Right lobe of liver (tissue), 6 donors: ENCODE measurements around the gene PGAP2. TPM values are rescaled to one million over a fixed set of nuclear protein-coding genes. Genes with fewer than 3 reads are reported as not detected.

Source experiments
- ATAC-seq, 4 donors: fragments of 200-7000 bp; cut with Tn5 transposase; one replicate each; pipeline ENCODE4 v1.9.1; 2020; ENCODE audit warnings: mild to moderate bottlenecking in 4 of 4, moderate library complexity in 4 of 4
- DNase-seq, 3 donors: peaks; one replicate each; pipeline ENCODE4 v3.0.0-alpha.2; 2020
- H3K27ac ChIP-seq, 3 donors: fragments of 200-600 bp; one replicate each; pipeline ENCODE4 v1.8.0; 2022
- H3K27me3 ChIP-seq, 2 donors: fragments of 200-600 bp; one replicate each; pipeline ENCODE4 v1.8.0; 2022
- H3K36me3 ChIP-seq, 4 donors: fragments of 200-600 bp; sonication (generic) in 1 of 4; one replicate each; pipeline versions ENCODE4 v1.5.1 to v1.8.0; 2017 to 2022; ENCODE audit warnings: control low read depth in 1 of 4
- H3K4me1 ChIP-seq, 4 donors: fragments of 200-600 bp; sonication (generic) in 1 of 4; one replicate each; pipeline versions ENCODE4 v1.5.1 to v1.8.0; 2017 to 2022; ENCODE audit warnings: control low read depth in 1 of 4
- H3K4me3 ChIP-seq, 3 donors: fragments of 200-600 bp; one replicate each; pipeline ENCODE4 v1.8.0; 2022
- H3K9me3 ChIP-seq, 4 donors: fragments of 200-600 bp; sonication (generic) in 1 of 4; one replicate each; pipeline versions ENCODE4 v1.5.1 to v1.8.0; 2017 to 2022; ENCODE audit warnings: control low read depth in 1 of 4
- POLR2A ChIP-seq: fragments of 450-650 bp; IDR thresholded peaks from one replicate; pipeline ENCODE4 v1.6.1; 2017; ENCODE audit warnings: antibody characterized with exemption, mild to moderate bottlenecking
- WGBS: methylation state at CpG from one replicate; pipeline ENCODE4 v1.1.6; 2018; ENCODE audit warnings: low coverage, low lambda C conversion rate; ENCODE audit not compliant: insufficient coverage; ENCODE audit errors: missing lambda C conversion rate; 5-methylcytosine and 5-hydroxymethylcytosine counted together
- intact Hi-C, 2 donors: fragments of 100-400 bp; cut with DNase I; formaldehyde crosslinking; loops; one replicate each; pipeline versions ENCODE4 v1.11.2 to v1.14.1; 2022
- total RNA-seq, 6 experiments: library from RNA; depleted of rRNA in 2 of 6; stranded (reverse); fragments of >200 nt in 2 of 6; fragmentation: NEBNext Ultra II Directional in 3 of 6; extraction: Animal tissue kit (Norgen Biotek cat#: 25700) in 3 of 6; gene quantifications; one replicate each; pipeline versions ENCODE4 v1.1.0 to v1.2.4, GENCODE V29; 2016 to 2023
- TF ChIP-seq, protein P1 (sequence below), 4 donors: fragments of 200-600 bp in 3 of 4; fragments of 450-650 bp in 1 of 4; IDR thresholded peaks; one replicate each; pipeline versions ENCODE4 v1.5.1 to v1.8.0; 2016 to 2022; ENCODE audit warnings: antibody characterized with exemption in 4 of 4, mild to moderate bottlenecking in 2 of 4
- donor health status: DM: no; HTN: yes; CAD: no.
- donor health status: DM: no; HTN: no; CAD: no.
- donor health status: DM: no; HTN: no; CAD: no.
- donor health status: DM: no; HTN: yes; CAD: no.
- donor health status: DM: no; HTN: yes; CAD: no.

Gene PGAP2
- total RNA-seq, 6 experiments from 2014 or later, result 14.8 to 26.8 (median 17.9) TPM

DNA sequence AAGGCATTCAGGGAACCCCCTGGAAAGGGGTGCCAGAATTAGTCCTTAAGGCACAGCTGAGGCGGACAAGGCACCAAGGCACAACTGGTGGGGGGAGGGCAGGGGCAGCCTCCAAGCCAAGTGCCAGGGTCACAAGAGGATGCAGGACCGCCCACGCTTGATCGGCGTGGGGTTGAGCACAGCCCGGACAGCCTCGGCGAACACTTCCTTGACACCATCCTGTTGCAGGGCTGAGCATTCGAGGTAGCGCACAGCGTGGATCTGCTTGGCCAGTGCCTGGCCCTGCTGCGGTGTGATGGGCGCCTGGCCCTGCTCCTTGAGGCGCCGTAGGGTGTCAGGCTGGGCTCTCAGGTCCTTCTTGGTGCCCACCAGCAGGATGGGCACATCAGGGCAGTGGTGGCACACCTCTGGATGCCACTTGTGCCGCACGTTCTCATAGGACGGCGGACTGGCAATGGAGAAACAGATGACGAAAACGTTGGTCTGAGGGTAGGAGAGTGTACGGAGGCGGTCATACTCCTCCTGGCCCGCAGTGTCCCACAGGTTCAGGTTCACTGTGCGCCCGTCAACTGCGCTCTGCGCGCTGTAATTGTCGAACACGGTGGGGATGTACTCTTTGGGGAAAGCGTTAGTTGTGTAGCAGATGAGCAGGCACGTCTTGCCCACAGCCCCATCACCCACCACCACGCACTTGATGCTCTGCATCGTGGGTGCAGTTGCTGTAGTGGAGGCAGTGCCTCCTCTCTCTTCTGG is 19.2 kb downstream of the PGAP2 start:
- TF ChIP-seq POLR2A, result no peak
- TF ChIP-seq, protein P1, sequence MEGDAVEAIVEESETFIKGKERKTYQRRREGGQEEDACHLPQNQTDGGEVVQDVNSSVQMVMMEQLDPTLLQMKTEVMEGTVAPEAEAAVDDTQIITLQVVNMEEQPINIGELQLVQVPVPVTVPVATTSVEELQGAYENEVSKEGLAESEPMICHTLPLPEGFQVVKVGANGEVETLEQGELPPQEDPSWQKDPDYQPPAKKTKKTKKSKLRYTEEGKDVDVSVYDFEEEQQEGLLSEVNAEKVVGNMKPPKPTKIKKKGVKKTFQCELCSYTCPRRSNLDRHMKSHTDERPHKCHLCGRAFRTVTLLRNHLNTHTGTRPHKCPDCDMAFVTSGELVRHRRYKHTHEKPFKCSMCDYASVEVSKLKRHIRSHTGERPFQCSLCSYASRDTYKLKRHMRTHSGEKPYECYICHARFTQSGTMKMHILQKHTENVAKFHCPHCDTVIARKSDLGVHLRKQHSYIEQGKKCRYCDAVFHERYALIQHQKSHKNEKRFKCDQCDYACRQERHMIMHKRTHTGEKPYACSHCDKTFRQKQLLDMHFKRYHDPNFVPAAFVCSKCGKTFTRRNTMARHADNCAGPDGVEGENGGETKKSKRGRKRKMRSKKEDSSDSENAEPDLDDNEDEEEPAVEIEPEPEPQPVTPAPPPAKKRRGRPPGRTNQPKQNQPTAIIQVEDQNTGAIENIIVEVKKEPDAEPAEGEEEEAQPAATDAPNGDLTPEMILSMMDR (IDR thresholded peaks at IDR 0.05), result no peak
- no peaks in the 10 kb centered on the region for H3K9me3 ChIP-seq
- no peak for ATAC-seq
- peaks cover 0 to 14% (median 12%) of the 10 kb centered on the region in 4 donors for H3K36me3 ChIP-seq
- peaks cover 0 to 10% (median 0%) of the 10 kb centered on the region in 4 donors for H3K4me1 ChIP-seq
- no peak for DNase-seq
- H3K4me3 ChIP-seq, result no peak overlapping the region
- H3K27ac ChIP-seq, result no peak overlapping the region
- no peaks in the 10 kb centered on the region for H3K27me3 ChIP-seq
- 92% methylated on average over 14 of the region's 35 CpGs for WGBS
- intact Hi-C loops, result no loop called here

DNA sequence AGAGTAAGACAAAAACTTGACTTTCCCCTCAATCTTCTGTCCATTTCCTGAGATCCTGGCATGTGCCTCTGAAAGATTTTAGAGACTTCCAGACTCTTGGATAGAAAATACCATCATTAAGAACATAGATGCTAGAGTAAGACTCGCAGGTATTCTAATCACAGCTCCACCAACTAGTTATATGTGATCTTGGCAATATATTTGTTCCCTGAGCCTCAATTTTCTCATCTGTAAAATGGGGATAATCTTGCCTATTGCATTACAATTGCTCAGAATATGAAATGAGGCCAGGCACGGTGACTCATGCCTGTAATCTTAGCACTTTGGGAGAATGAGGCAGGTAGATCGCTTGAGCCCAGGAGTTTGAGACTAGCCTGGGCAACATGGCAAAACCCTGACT is 21.7 kb downstream of the PGAP2 start:
- H3K27ac ChIP-seq, result no peak overlapping the region
- DNase-seq (no peak), ATAC-seq (no peak)
- H3K9me3 ChIP-seq, result no peaks in the 10 kb centered on the region
- TF ChIP-seq, protein P1 (IDR thresholded peaks at IDR 0.05), result no peak
- no peak for TF ChIP-seq POLR2A
- H3K27me3 ChIP-seq, result no peaks in the 10 kb centered on the region
- peaks cover 0 to 14% (median 12%) of the 10 kb centered on the region in 4 donors for H3K36me3 ChIP-seq
- H3K4me3 ChIP-seq, result no peak overlapping the region
- peaks cover 0 to 11% (median 0%) of the 10 kb centered on the region in 4 donors for H3K4me1 ChIP-seq
- intact Hi-C loops, result no loop called here
- WGBS, result 91% methylated on average over 3 of the region's 3 CpGs

DNA sequence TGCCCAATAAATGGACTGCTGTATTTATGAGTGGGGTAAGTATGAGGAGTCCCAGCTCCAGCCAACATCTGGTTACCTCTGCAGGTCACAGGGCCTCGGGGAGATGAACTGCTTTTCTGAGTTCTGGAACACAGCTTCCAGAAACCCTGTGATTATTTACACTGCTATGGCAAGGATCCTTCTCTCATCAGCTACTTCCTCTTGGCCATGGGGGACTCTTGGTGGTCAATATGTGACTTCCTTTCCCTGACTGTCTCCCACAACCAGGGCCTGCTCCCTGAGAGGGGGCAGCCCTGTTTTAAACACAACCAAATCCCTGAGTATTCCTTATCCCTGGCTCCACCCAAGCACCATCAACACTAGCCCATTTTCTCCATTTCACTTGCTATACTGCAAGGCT is 22.4 kb downstream of the PGAP2 start:
- no CpG with 5 or more reads among the region's 1 CpG for WGBS
- Histone ChIP-seq H3K9me3 (no peaks in the 10 kb centered on the region), H3K27me3 (no peaks in the 10 kb centered on the region), H3K4me3 (no peak overlapping the region), H3K27ac (peak overlapping the region in 1 of 3 donors; percentile 20), H3K36me3 (peaks cover 0 to 14% (median 12%) of the 10 kb centered on the region in 4 donors), H3K4me1 (peaks cover 0 to 11% (median 0%) of the 10 kb centered on the region in 4 donors)
- peak in 1 of 4 donors; percentile 14 for ATAC-seq
- no peak for DNase-seq
- TF ChIP-seq POLR2A, result no peak
- TF ChIP-seq, protein P1 (IDR thresholded peaks at IDR 0.05), result no peak
- intact Hi-C loops, result no loop called here

DNA sequence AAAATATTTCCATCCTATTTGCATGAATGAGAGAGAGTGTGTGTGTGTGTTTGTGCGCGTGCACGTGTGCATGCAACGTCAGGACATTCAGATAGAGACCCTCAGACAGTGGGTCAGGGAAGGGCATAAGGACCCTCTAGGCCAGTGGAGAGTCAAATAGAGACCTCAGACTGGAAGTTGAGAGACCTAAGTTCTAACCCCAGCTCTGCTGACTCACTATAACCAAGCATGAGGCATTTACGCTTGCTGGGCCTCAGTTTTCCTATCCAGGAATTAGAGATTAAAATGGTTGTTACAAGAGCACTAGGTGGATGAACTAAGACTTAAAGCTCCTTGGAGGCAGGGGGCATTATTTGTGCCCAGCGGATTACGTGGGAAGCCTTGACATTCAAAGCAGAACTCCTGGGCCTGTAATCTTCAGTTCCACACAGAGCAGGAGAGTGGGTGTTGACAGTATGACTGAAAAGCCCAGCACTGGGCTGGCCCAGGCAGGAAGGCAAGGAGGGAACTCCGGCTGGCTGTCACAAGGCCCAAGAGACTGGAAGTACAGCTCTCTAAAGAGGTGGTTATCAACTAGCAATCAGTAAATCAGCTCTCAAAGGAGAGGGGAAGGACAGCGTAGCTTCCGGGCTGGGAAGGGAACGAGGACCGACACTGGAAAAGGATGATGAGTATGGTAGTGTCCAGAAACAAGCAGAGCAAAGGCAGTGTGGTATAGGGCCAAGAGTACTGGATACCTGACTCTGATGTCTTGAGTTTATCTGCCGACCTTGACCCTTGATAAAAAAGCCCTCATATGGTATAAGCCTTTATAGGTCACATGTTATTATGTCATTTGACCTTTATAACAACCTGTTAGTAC is 23.2 kb downstream of the PGAP2 start:
- Histone ChIP-seq H3K36me3 (peaks cover 0 to 14% (median 12%) of the 10 kb centered on the region in 4 donors), H3K4me3 (no peak overlapping the region), H3K27me3 (no peaks in the 10 kb centered on the region), H3K27ac (peak overlapping the region in 1 of 3 donors; percentile 20), H3K9me3 (no peaks in the 10 kb centered on the region), H3K4me1 (peaks cover 0 to 11% (median 0%) of the 10 kb centered on the region in 4 donors)
- peak in 1 of 3 donors; percentile 51 for DNase-seq
- peak; percentile 56 to 67 (median 62) for ATAC-seq
- WGBS, result 66% methylated on average over 12 of the region's 13 CpGs
- TF ChIP-seq, protein P1 (IDR thresholded peaks at IDR 0.05), result no peak
- no peak for TF ChIP-seq POLR2A
- intact Hi-C loops, result no loop called here
